ENCODE measurements around the gene BORCS5. TPM values are rescaled to one million over a fixed set of nuclear protein-coding genes. Genes with fewer than 3 reads are reported as not detected.
"Not testable (repeated sequence)": the region's sequence is repeated elsewhere in the genome, so short reads cannot be mapped to it uniquely, and the experiment has no call there.

The BORCS5 gene
- total RNA-seq, 1 experiment from 2014 or later = 13.9 TPM

- H3K4me1 Mint-ChIP-seq = peaks cover 24 to 32% of the 10 kb centered on the region in 2 experiments
- DNase-seq = no peak
- Histone ChIP-seq H2AK5ac (ENCODE audit: insufficient read length, low read length) (no peak overlapping the region), H3K4me1 (ENCODE audit: insufficient read depth, low read length) (no peaks in the 10 kb centered on the region), H3K79me1 (ENCODE audit: insufficient read depth, low read depth, low read length, poor library complexity, severe bottlenecking) (no peaks in the 10 kb centered on the region), H3K18ac (ENCODE audit: insufficient read length, low read depth, low read length) (no peak overlapping the region), H2BK5ac (ENCODE audit: insufficient read length, low read length) (no peak overlapping the region), H4K91ac (ENCODE audit: insufficient read length, low read depth, low read length) (no peak overlapping the region), H2AFZ (ENCODE audit: low read length) (no peak overlapping the region), H3K4ac (ENCODE audit: low read depth, low read length) (no peak overlapping the region), H3K9me3 (ENCODE audit: control insufficient read depth, low read depth, low read length) (no peaks in the 10 kb centered on the region), H4K5ac (ENCODE audit: insufficient read length, low read depth, low read length) (no peak overlapping the region), H3K14ac (ENCODE audit: insufficient read depth, low read length) (no peak overlapping the region), H3K56ac (ENCODE audit: insufficient read length, low read depth, low read length) (no peak overlapping the region), H3K27ac (ENCODE audit: insufficient read length, low read depth, low read length) (no peak overlapping the region), H3K27me3 (ENCODE audit: insufficient read depth, low read length) (no peaks in the 10 kb centered on the region), H3K23ac (ENCODE audit: insufficient read length, low read depth, low read length) (no peak overlapping the region), H3K4me2 (ENCODE audit: insufficient read depth, insufficient read length, low read length) (no peak overlapping the region), H3K23me2 (ENCODE audit: insufficient read length, low read depth, low read length, poor library complexity, severe bottlenecking) (no peaks in the 10 kb centered on the region), H3T11ph (ENCODE audit: low read length) (no peak overlapping the region), H2BK20ac (ENCODE audit: low read depth, low read length, poor library complexity, severe bottlenecking) (no peak overlapping the region), H3K79me2 (ENCODE audit: insufficient read depth, low read length) (no peaks in the 10 kb centered on the region), H3K9ac (ENCODE audit: extremely low read depth, insufficient read length, low read length) (no peak overlapping the region), H2BK15ac (ENCODE audit: low read depth, low read length) (no peak overlapping the region), H2BK120ac (ENCODE audit: low read depth, low read length, poor library complexity, severe bottlenecking) (no peak overlapping the region), H2BK12ac (ENCODE audit: insufficient read length, low read depth, low read length) (no peak overlapping the region), H4K20me1 (ENCODE audit: control insufficient read depth, insufficient read depth, insufficient read length) (no peaks in the 10 kb centered on the region), H4K8ac (replicated peaks; ENCODE audit: insufficient read length, low read depth, low read length) (no peak overlapping the region)
- H3K4me3 Mint-ChIP-seq = peak overlapping the region; percentile 67 to 73
- H3K9me3 Mint-ChIP-seq = peaks cover 7% of the 10 kb centered on the region in 2 experiments
- peaks cover 4% of the 10 kb centered on the region; the same call in 1 of the 2 replicates for H3K27me3 Mint-ChIP-seq (ENCODE audit: low read depth)
- peak overlapping the region in 1 of 3 experiments; percentile 37; a peak in 2 of 7 replicates for H3K27ac Mint-ChIP-seq
- no CpG with 5 or more reads among the region's 3 CpGs for WGBS (ENCODE audit: extremely low coverage, insufficient read length, low lambda C conversion rate)
- TF ChIP-seq CTCF (conservative IDR thresholded peaks at IDR 0.05) = no peak
- H3K36me3 Mint-ChIP-seq (ENCODE audit: insufficient read depth in 1 of 3, low read depth in 3 of 3) = peaks cover 2 to 13% (median 9%) of the 10 kb centered on the region in 3 experiments; a peak in 5 of 7 replicates
These were observed 5.9 kb upstream of the BORCS5 start for GRCh38 chr12:12350868-12351463.

GRCh38 chr12:12351468-12352185, 5.3 kb upstream of the BORCS5 start:
- H3T11ph ChIP-seq (ENCODE audit: low read length); H3K4me2 ChIP-seq (ENCODE audit: insufficient read depth, insufficient read length, low read length); H4K8ac ChIP-seq (replicated peaks; ENCODE audit: insufficient read length, low read depth, low read length); H3K4me3 Mint-ChIP-seq; H3K27ac ChIP-seq (ENCODE audit: insufficient read length, low read depth, low read length); H3K9me3 ChIP-seq (ENCODE audit: control insufficient read depth, low read depth, low read length); H3K36me3 Mint-ChIP-seq (ENCODE audit: insufficient read depth in 1 of 3, low read depth in 3 of 3); H4K91ac ChIP-seq (ENCODE audit: insufficient read length, low read depth, low read length); H3K4ac ChIP-seq (ENCODE audit: low read depth, low read length); H3K79me1 ChIP-seq (ENCODE audit: insufficient read depth, low read depth, low read length, poor library complexity, severe bottlenecking); H4K20me1 ChIP-seq (ENCODE audit: control insufficient read depth, insufficient read depth, insufficient read length); H3K9ac ChIP-seq (ENCODE audit: extremely low read depth, insufficient read length, low read length); H3K79me2 ChIP-seq (ENCODE audit: insufficient read depth, low read length); H2BK20ac ChIP-seq (ENCODE audit: low read depth, low read length, poor library complexity, severe bottlenecking); H3K56ac ChIP-seq (ENCODE audit: insufficient read length, low read depth, low read length); DNase-seq; H4K5ac ChIP-seq (ENCODE audit: insufficient read length, low read depth, low read length); H2BK120ac ChIP-seq (ENCODE audit: low read depth, low read length, poor library complexity, severe bottlenecking); H3K23me2 ChIP-seq (ENCODE audit: insufficient read length, low read depth, low read length, poor library complexity, severe bottlenecking); H3K9me3 Mint-ChIP-seq; H3K27me3 ChIP-seq (ENCODE audit: insufficient read depth, low read length); H2AFZ ChIP-seq (ENCODE audit: low read length); H3K27me3 Mint-ChIP-seq (ENCODE audit: low read depth); H2AK5ac ChIP-seq (ENCODE audit: insufficient read length, low read length); H2BK15ac ChIP-seq (ENCODE audit: low read depth, low read length); H2BK5ac ChIP-seq (ENCODE audit: insufficient read length, low read length); H2BK12ac ChIP-seq (ENCODE audit: insufficient read length, low read depth, low read length); H3K18ac ChIP-seq (ENCODE audit: insufficient read length, low read depth, low read length); H3K14ac ChIP-seq (ENCODE audit: insufficient read depth, low read length); H3K23ac ChIP-seq (ENCODE audit: insufficient read length, low read depth, low read length); H3K4me1 ChIP-seq (ENCODE audit: insufficient read depth, low read length): not testable (repeated sequence)
- WGBS (ENCODE audit: extremely low coverage, insufficient read length, low lambda C conversion rate) = no CpG with 5 or more reads among the region's 19 CpGs
- Mint-ChIP-seq H3K27ac (peak overlapping the region in 1 of 3 experiments; percentile 37; a peak in 1 of 7 replicates), H3K4me1 (peaks cover 26 to 35% of the 10 kb centered on the region in 2 experiments)

Data from H9 (cell line).